ENCODE measurements around the gene MFSD11.

DNA sequence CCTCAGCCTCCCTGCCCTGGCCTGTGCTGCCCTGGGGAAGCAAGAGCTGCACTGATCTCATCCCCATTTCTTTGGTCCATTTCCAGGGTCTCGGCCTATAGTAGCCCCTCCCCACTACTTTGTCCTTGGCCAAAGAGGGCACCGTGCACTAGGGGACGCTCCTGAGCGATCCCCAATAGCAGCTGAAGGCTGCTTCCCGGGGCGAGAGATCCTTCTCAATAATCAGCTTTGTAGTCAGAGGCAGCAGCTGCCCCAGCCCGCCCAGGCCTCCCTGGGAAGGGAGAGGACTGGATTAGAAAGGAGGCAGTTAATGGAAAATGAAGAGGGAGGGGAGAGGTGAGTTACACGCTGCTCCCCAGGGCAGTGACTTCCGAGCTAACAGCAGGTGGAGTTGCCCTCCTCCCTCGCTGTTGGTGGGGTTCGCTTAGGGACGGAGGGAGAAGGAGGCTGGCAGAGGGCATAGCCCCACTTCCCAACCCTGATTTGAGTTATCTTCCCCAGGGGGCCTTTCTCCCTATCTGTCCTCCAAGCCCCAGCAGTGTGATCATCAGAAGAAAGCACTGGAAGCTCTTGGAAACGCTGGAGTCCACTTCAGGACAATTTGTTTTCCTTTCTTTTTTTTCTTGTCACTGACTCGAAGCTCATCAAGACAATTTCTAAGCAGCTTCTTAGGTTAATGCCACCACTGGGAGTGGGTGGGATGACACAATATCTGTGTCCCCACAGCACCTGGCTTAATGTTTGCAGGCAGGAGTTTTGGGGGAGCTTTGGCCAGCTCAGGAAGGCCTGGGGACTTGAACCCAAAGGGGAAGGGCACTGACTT, 29.7 kb upstream of the MFSD11 start:
- TF ChIP-seq, protein P1, sequence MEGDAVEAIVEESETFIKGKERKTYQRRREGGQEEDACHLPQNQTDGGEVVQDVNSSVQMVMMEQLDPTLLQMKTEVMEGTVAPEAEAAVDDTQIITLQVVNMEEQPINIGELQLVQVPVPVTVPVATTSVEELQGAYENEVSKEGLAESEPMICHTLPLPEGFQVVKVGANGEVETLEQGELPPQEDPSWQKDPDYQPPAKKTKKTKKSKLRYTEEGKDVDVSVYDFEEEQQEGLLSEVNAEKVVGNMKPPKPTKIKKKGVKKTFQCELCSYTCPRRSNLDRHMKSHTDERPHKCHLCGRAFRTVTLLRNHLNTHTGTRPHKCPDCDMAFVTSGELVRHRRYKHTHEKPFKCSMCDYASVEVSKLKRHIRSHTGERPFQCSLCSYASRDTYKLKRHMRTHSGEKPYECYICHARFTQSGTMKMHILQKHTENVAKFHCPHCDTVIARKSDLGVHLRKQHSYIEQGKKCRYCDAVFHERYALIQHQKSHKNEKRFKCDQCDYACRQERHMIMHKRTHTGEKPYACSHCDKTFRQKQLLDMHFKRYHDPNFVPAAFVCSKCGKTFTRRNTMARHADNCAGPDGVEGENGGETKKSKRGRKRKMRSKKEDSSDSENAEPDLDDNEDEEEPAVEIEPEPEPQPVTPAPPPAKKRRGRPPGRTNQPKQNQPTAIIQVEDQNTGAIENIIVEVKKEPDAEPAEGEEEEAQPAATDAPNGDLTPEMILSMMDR (IDR thresholded peaks at IDR 0.05) = peak in 2 of 6 experiments; percentile 17 to 36
- TF ChIP-seq POLR2A (IDR thresholded peaks at IDR 0.05) = no peak

Data from thyroid gland (tissue), 4 donors.